A673 (cell line): Measurements from ENCODE around the gene HSF5.

Source experiments
- EZH2 ChIP-seq: fragments of 200-600 bp; sonication (generic); IDR thresholded peaks from 2 replicates; pipeline ENCODE4 v1.6.1; 2017; ENCODE audit warnings: borderline replicate concordance, low read depth, mild to moderate bottlenecking, mixed read lengths, antibody characterized with exemption, low read length; ENCODE audit not compliant: poor library complexity, severe bottlenecking
- TF ChIP-seq, protein P1 (sequence below): fragments of 300-800, 200-600 bp; sonication (generic); conservative IDR thresholded peaks from 2 replicates; pipeline ENCODE4 v1.5.1; 2017; ENCODE audit warnings: low read depth, mild to moderate bottlenecking, antibody characterized with exemption, low read length, moderate library complexity, mixed read lengths

- TF ChIP-seq, protein P1, sequence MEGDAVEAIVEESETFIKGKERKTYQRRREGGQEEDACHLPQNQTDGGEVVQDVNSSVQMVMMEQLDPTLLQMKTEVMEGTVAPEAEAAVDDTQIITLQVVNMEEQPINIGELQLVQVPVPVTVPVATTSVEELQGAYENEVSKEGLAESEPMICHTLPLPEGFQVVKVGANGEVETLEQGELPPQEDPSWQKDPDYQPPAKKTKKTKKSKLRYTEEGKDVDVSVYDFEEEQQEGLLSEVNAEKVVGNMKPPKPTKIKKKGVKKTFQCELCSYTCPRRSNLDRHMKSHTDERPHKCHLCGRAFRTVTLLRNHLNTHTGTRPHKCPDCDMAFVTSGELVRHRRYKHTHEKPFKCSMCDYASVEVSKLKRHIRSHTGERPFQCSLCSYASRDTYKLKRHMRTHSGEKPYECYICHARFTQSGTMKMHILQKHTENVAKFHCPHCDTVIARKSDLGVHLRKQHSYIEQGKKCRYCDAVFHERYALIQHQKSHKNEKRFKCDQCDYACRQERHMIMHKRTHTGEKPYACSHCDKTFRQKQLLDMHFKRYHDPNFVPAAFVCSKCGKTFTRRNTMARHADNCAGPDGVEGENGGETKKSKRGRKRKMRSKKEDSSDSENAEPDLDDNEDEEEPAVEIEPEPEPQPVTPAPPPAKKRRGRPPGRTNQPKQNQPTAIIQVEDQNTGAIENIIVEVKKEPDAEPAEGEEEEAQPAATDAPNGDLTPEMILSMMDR: no peak
- TF ChIP-seq EZH2: no peak
Observed at GRCh38 chr17:58415371-58416055, 72.7 kb downstream of the HSF5 start.
